Keratinocyte (primary cell): ENCODE measurements around the gene ARHGAP18.

Experiments
- CTCF ChIP-seq, 3 experiments: IDR thresholded peaks in 1 of 3; conservative IDR thresholded peaks in 1 of 3; optimal IDR thresholded peaks in 1 of 3; 2 replicates in 2 of 3; 3 replicates in 1 of 3; pipeline versions ENCODE3 to v1.5.1; 2011; ENCODE audit warnings: low read length in 3 of 3, mild to moderate bottlenecking in 3 of 3, moderate library complexity in 2 of 3, control low read depth in 1 of 3, inconsistent platforms in 1 of 3; ENCODE audit not compliant: insufficient read depth in 2 of 3; ENCODE audit errors: extremely low read depth in 1 of 3
- EZH2 ChIP-seq: IDR thresholded peaks from one replicate; pipeline ENCODE4 v1.6.1; 2012; ENCODE audit warnings: inconsistent platforms, mild to moderate bottlenecking, low read length, moderate library complexity

GRCh38 chr6:129638686-129639085, 71.3 kb downstream of the ARHGAP18 start:
- TF ChIP-seq EZH2 (no peak), CTCF (optimal IDR thresholded peaks at IDR 0.05 in 1 of 3, IDR thresholded peaks at IDR 0.05 in 1 of 3, conservative IDR thresholded peaks at IDR 0.05 in 1 of 3; ENCODE audit: extremely low read depth in 1 of 3, insufficient read depth in 2 of 3, low read length in 3 of 3) (no peak)
